GM21447 (cell line): ENCODE data around the gene BCAS3.
"Not testable (repeated sequence)": the region's sequence is repeated elsewhere in the genome, so short reads cannot be mapped to it uniquely, and the experiment has no call there.

Experiments
- ATAC-seq: cut with Tn5 transposase; IDR thresholded peaks from one replicate; pipeline ENCODE4 v1.9.1; 2021; ENCODE audit not compliant: unreplicated experiment

BCAS3 gene

GRCh38 chr17:61144617-61145564, 467.2 kb downstream of the BCAS3 start:
- ATAC-seq = no peak

GRCh38 chr17:61146833-61147232, 469.2 kb downstream of the BCAS3 start:
- not testable (repeated sequence) for ATAC-seq

- ATAC-seq = no peak
Observed at GRCh38 chr17:61149106-61149825, 471.6 kb downstream of the BCAS3 start.

GRCh38 chr17:61149862-61150362, 472.3 kb downstream of the BCAS3 start:
- no peak for ATAC-seq

- ATAC-seq = no peak
Observed at GRCh38 chr17:61150686-61151299, 473.1 kb downstream of the BCAS3 start.

GRCh38 chr17:61152898-61153297, 475.2 kb downstream of the BCAS3 start:
- no peak for ATAC-seq

GRCh38 chr17:61155590-61156237, 478.1 kb downstream of the BCAS3 start:
- ATAC-seq = no peak

- no peak for ATAC-seq
Observed at GRCh38 chr17:61157246-61157886, 479.7 kb downstream of the BCAS3 start.

GRCh38 chr17:61158376-61158775, 480.7 kb downstream of the BCAS3 start:
- no peak for ATAC-seq

- no peak for ATAC-seq
Observed at GRCh38 chr17:61159221-61159814, 481.7 kb downstream of the BCAS3 start.

GRCh38 chr17:61160204-61160603, 482.6 kb downstream of the BCAS3 start:
- ATAC-seq = no peak

GRCh38 chr17:61160789-61161445, 483.3 kb downstream of the BCAS3 start:
- no peak for ATAC-seq

GRCh38 chr17:61161615-61162134, 484.0 kb downstream of the BCAS3 start:
- ATAC-seq = no peak

- ATAC-seq = no peak
Observed at GRCh38 chr17:61164517-61164916, 486.9 kb downstream of the BCAS3 start.

GRCh38 chr17:61167075-61167474, 489.4 kb downstream of the BCAS3 start:
- ATAC-seq = no peak

- no peak for ATAC-seq
Observed at GRCh38 chr17:61168506-61168905, 490.9 kb downstream of the BCAS3 start.

- no peak for ATAC-seq
Observed at GRCh38 chr17:61174310-61174709, 496.7 kb downstream of the BCAS3 start.

GRCh38 chr17:61175298-61176142, 497.9 kb downstream of the BCAS3 start:
- no peak for ATAC-seq
